A549 (cell line): ENCODE data around the gene ARAP2.

Experiments
- JUN ChIP-seq, 2 experiments: fragments of >200 bp; sonication (Bioruptor Twin); formaldehyde crosslinking; IDR thresholded peaks; 2 replicates in 1 of 2; 3 replicates in 1 of 2; pipeline ENCODE4 v1.6.1; 2016 to 2017
- SMC3 ChIP-seq: fragments of >200 bp; sonication (Bioruptor Twin); formaldehyde crosslinking; IDR thresholded peaks from 3 replicates; pipeline ENCODE4 v1.6.1; 2018; ENCODE audit warnings: inconsistent platforms
- TF ChIP-seq, protein P1 (sequence below): fragments of >200 bp; sonication (Bioruptor Twin); formaldehyde crosslinking; IDR thresholded peaks from 3 replicates; pipeline ENCODE4 v1.5.1; 2016

DNA sequence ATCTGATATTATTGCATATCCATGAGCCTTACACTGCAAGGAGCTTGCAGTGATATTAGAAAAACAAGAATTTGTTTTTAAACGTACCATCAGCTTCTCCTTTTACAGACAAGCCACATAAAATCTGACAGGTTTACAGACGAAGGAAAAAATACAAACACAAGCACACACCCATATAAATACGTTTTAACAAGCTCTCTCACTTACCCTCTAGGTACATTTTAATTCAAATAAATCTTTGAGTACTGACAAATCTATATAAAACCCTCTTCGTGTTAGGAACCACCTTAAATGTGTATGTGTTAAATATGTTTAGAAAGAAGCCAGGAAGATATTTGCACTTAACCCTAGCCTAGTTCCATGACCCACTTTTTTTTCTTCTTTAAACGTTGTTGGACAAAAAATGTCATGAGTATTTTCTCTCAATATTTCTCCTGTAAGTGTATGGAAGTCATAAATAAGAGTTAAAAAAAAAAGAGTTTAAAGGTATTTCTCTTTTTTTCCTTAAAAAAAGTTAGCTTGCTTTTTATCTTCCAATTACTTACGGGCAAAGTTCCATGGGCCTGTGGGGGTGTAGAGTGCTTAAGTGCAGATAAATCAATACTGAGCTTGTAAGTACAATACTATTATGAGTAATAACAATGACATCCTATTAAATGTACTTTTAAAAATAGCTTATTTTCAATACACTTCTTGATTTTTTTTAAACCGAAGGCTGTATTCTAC lies 1.5 kb downstream of the ARAP2 start:
- TF ChIP-seq, protein P1, sequence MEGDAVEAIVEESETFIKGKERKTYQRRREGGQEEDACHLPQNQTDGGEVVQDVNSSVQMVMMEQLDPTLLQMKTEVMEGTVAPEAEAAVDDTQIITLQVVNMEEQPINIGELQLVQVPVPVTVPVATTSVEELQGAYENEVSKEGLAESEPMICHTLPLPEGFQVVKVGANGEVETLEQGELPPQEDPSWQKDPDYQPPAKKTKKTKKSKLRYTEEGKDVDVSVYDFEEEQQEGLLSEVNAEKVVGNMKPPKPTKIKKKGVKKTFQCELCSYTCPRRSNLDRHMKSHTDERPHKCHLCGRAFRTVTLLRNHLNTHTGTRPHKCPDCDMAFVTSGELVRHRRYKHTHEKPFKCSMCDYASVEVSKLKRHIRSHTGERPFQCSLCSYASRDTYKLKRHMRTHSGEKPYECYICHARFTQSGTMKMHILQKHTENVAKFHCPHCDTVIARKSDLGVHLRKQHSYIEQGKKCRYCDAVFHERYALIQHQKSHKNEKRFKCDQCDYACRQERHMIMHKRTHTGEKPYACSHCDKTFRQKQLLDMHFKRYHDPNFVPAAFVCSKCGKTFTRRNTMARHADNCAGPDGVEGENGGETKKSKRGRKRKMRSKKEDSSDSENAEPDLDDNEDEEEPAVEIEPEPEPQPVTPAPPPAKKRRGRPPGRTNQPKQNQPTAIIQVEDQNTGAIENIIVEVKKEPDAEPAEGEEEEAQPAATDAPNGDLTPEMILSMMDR: no peak
- no peak for TF ChIP-seq SMC3
- no peak for TF ChIP-seq JUN (IDR thresholded peaks at IDR 0.05)
